NCI-H748 (cell line): Measurements from ENCODE around the gene CMPK2.

Source experiments
- DNase-seq: peaks from one replicate; lab custom pipeline; 2025; ENCODE audit not compliant: unreplicated experiment; lab: John Stamatoyannopoulos, UW

CMPK2 gene

GRCh38 chr2:6812857-6813530, 52.7 kb downstream of the CMPK2 start:
- DNase-seq, result peak; percentile 22

DNA sequence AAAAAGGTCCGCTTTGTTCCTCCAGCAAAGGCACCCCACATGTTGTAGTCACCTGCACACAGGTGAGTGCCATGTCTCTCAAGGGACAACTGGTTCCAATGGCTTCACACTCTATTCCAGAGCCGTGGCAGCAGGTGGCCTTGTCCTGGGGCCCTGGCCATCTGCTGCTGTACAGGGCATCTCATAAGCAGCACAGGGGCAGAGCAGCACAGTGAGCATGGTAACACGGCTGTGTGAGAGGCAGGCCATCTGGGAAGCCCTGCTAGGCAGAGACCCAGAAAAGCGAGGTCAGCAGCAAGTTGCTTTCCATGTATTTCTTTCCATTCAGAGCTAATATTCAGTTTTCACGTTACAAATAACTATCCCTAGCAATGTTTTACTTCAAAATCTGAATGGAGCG, 54.7 kb downstream of the CMPK2 start:
- DNase-seq, result no peak

DNA sequence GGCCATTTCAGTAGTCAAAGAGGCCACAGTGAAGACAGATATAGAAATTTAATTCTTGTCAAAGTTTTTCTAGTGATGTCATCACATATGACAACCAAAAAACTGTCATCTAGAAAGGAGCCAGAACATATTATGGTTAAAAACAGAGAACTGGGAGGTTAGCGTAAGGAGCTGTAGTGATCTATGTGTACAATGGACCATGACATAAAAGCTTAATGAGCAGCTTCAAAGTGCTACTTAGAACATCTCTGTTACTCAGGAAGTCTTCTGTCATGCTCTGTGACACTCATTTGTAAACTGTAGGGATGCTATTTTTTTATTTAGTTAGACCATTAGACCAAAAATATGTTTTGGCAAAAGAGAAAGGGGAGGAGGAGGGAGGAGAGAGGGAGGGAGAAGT, 57.3 kb downstream of the CMPK2 start:
- no peak for DNase-seq

DNA sequence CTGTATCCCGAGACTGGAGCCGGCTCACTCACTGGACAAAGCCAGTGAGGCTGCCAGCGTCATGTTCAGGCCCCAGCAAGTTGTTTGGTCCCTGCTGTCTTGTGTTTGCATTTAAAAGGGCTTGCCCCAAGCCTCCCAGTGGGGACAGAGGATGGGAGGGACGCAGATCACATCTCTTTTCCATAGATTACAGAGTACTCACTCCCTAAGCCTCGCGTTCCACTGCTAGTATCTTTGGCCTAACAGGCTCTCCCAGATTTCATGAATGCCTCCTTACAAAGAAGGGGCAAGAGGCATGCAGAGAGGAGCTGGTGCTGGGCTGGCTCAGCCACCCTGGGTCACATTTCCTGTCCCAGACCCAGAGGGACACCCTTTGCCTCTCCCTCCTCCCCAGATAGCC, 59.1 kb downstream of the CMPK2 start:
- DNase-seq, result no peak

DNA sequence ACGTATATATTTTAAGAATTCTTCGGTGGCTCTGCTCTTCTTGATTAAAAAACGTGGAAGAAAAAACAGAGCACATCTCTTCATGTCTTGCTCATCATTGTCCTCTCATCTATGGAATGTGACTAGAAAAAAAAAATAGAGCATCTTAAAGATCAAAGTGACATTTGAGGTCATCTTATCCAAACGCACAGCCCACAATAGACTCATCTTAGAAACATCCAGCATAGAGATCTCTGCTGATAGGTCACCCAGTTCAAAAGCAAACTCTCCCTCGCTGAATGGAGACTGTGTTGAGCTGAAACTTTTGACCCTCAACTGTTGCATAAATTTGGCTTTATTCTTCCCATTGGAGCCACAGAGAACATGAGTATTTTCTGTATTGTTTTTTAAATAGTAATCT, 65.2 kb downstream of the CMPK2 start:
- no peak for DNase-seq
